Adrenal gland (tissue), 5 donors: ENCODE measurements around the gene DCAF15.

ENCODE experiments used
- CTCF ChIP-seq, 6 experiments: fragments of 450-650 bp in 4 of 6; fragments of 200-600 bp in 2 of 6; sonication (generic) in 1 of 6; IDR thresholded peaks; 1 replicate in 5 of 6; 2 replicates in 1 of 6; pipeline versions ENCODE4 v1.5.1 to v1.8.0; 2016 to 2021; ENCODE audit warnings: antibody characterized with exemption in 6 of 6, mild to moderate bottlenecking in 2 of 6, moderate library complexity in 1 of 6
- POLR2A ChIP-seq, 2 donors: fragments of 450-650 bp; IDR thresholded peaks; one replicate each; pipeline ENCODE4 v1.6.1; 2017; ENCODE audit warnings: antibody characterized with exemption in 2 of 2, mild to moderate bottlenecking in 2 of 2, moderate library complexity in 1 of 2
- donor health status: DM: no; HTN: no; CAD: no.

DNA sequence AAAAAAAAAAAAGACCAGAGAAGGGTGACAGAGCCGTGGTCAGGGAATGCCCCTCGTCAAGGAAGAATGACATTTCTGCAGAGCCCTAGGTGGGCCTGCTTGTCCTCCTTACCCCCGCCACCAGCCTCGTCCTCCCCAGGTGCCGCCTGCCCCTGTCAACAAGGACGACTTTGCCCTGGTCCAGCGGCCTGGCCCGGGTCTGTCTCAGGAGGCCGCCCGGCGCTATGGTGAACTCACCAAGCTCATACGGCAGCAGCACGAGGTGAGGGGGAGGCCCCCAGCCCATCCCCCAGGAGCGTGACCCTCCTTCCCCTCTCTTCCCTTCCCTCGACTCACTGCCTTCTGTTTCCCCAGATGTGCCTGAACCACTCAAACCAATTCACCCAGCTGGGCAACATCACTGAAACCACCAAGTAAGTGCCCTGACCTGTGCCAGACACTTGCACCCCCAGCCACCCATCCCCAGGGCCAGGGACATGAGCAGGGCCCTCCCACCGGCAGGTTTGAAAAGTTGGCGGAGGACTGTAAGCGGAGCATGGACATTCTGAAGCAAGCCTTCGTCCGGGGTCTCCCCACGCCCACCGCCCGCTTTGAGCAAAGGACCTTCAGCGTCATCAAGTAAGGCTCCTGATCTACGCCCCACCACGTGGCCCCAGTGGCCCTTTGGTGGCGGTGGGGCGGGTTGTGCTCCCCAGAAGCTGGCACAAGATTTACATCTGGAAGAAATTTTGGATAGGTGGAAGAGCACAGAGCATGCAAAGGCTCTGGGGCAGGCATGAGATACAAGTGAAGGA, 28.9 kb upstream of the DCAF15 start:
- TF ChIP-seq CTCF (IDR thresholded peaks at IDR 0.05): no peak
- no peak for TF ChIP-seq POLR2A (IDR thresholded peaks at IDR 0.05)
